Measurements from ENCODE around the gene ZNF503.

ZNF503 gene

DNA sequence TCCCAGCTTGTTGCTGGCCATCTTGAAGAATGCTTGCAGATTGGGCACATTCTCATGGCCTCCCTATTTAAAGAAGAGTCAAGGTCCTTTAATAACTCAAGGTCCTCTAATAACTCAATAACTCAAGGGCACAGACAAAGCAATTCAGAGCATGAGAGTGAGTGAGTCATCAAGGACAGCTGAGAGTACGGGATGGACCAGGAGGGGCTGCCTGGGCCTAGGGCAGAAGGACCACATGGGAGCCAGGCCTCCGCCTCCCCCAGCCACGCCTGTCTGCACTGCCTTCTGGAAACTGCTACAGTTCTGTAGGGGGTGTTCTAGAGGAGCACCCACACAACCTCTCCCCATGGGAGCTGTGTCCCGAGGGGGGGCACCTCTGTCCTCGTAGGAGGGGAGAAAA lies 48.9 kb downstream of the ZNF503 start:
- no peaks in the 10 kb centered on the region for H3K36me3 Mint-ChIP-seq
- ATAC-seq (ENCODE audit: low read depth) (no peak), DNase-seq (ENCODE audit: low spot score in 2 of 2) (no peak)
- H3K27ac Mint-ChIP-seq, result no peak overlapping the region
- no peaks in the 10 kb centered on the region for H3K4me1 Mint-ChIP-seq
- no peak overlapping the region for H3K4me3 Mint-ChIP-seq
- H3K9me3 Mint-ChIP-seq, result no peaks in the 10 kb centered on the region
- peaks cover 14% of the 10 kb centered on the region for H3K27me3 Mint-ChIP-seq

DNA sequence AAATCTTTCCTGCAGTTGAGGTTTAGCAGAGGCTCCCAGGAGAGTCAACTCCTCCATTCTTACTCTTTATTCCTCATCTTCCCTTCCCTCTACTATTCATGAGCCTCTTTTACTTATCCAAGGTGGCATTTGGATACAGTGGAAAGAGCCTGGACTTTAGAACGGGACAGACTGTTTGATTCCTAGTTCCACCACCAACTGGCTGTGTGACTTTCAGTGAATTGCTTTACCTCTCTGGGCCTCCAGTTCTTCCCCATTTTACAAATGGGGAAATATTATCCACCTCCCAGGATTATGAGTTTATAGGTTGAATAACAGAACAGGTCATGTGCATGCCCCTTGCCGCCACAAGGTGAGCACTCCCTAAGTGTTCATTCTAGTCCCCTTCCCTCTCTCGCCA lies 49.9 kb downstream of the ZNF503 start:
- no peak for ATAC-seq (ENCODE audit: low read depth)
- Mint-ChIP-seq H3K36me3 (no peaks in the 10 kb centered on the region), H3K4me3 (no peak overlapping the region), H3K4me1 (no peaks in the 10 kb centered on the region), H3K27me3 (peaks cover 14% of the 10 kb centered on the region), H3K9me3 (no peaks in the 10 kb centered on the region), H3K27ac (no peak overlapping the region)
- DNase-seq (ENCODE audit: low spot score in 2 of 2), result no peak

DNA sequence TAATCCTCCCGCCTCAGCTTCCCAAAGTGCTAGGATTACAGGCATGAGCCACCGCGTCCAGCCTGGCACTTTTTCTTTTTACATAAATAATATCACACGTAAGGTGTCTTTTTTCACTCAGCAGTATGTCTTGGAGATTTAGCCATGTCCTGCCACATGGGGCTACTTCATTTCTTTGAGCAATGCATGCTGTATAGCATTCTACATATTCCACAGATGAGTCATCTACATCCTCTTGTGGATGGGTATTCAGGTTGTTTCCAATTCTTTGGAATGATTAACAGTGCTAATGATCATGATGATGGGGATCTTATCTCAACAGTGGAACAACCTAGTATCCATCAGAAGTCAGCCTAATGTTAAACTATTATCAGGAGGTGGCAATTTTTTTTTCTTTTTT lies 50.8 kb downstream of the ZNF503 start:
- Mint-ChIP-seq H3K27ac (no peak overlapping the region), H3K9me3 (no peaks in the 10 kb centered on the region), H3K36me3 (no peaks in the 10 kb centered on the region), H3K4me1 (no peaks in the 10 kb centered on the region), H3K4me3 (no peak overlapping the region), H3K27me3 (peaks cover 14% of the 10 kb centered on the region)
- DNase-seq (ENCODE audit: low spot score in 2 of 2) (no peak), ATAC-seq (ENCODE audit: low read depth) (no peak)

Measured in memory B cell (primary cell).